ENCODE measurements around the gene ZNF532. TPM values are rescaled to one million over a fixed set of nuclear protein-coding genes. Genes with fewer than 3 reads are reported as not detected.

ZNF532 gene
- total RNA-seq, 1 donor = 42.6 TPM

DNA sequence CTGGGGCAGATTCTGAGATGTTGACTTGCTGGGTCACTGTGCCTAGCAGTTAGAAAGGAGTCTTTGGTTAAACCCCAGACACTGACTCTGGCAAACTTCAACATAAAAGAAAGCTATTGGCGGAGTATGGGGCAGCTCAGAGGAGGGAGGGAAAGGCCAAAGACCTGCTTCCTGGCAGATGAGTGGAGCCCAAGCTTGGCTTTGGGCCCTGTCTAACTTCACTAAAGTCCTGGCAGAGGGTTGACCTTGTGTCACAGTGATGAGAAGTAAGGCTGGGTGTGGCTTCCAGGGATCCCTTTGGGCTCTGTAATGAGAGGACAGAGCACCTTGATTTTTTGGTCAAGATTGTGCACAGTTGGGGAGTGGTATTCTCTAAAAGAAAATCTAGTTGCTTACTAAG lies 145.2 kb downstream of the ZNF532 start:
- TF ChIP-seq, protein P1, sequence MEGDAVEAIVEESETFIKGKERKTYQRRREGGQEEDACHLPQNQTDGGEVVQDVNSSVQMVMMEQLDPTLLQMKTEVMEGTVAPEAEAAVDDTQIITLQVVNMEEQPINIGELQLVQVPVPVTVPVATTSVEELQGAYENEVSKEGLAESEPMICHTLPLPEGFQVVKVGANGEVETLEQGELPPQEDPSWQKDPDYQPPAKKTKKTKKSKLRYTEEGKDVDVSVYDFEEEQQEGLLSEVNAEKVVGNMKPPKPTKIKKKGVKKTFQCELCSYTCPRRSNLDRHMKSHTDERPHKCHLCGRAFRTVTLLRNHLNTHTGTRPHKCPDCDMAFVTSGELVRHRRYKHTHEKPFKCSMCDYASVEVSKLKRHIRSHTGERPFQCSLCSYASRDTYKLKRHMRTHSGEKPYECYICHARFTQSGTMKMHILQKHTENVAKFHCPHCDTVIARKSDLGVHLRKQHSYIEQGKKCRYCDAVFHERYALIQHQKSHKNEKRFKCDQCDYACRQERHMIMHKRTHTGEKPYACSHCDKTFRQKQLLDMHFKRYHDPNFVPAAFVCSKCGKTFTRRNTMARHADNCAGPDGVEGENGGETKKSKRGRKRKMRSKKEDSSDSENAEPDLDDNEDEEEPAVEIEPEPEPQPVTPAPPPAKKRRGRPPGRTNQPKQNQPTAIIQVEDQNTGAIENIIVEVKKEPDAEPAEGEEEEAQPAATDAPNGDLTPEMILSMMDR (IDR thresholded peaks at IDR 0.05; ENCODE audit: insufficient read depth, low read length) = no peak
- DNase-seq (ENCODE audit: low read depth) = no peak
- no peak overlapping the region for H3K4me3 ChIP-seq (ENCODE audit: low read depth, low read length)

DNA sequence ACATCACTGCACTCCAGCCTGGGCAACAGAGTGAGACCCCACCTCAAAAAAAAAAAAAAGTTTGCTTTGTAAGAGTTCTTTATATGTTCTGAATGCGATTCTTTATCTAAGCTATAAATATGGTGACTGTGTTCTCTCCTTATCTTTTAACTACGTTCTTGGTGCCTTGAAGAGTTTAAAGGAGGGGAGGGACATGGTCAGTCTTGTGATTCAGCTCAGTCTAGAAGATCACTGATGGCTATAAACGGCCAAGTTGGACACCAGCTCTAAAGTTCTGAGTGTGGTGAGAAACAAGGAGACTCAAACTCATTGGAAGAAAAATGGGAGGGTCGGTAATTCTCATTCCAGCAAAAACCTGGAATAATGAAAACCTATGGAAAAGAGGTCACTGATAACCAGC lies 146.6 kb downstream of the ZNF532 start:
- H3K4me3 ChIP-seq (ENCODE audit: low read depth, low read length) = no peak overlapping the region
- TF ChIP-seq, protein P1 (IDR thresholded peaks at IDR 0.05; ENCODE audit: insufficient read depth, low read length) = no peak
- DNase-seq (ENCODE audit: low read depth) = no peak

DNA sequence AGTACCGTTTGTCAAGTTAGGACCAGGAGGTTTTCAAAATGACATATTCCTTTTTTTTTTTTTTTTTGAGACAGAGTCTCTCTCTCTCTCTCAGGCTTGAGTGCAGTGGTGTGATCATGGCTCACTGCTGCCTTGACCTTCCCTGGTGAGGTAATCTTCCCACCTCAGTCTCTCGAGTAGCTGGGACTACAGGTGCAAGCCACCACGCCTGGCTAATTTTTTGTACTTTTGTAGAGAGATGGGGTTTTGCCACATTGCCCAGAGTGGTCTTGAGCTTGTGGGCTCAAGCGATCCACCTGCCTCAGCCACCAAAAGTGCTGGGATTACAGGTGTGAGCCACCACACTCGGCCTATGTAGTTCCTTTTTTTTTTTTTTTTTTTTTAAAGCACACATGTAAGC lies 147.1 kb downstream of the ZNF532 start:
- TF ChIP-seq, protein P1 (IDR thresholded peaks at IDR 0.05; ENCODE audit: insufficient read depth, low read length) = no peak
- no peak overlapping the region for H3K4me3 ChIP-seq (ENCODE audit: low read depth, low read length)
- DNase-seq (ENCODE audit: low read depth) = no peak

DNA sequence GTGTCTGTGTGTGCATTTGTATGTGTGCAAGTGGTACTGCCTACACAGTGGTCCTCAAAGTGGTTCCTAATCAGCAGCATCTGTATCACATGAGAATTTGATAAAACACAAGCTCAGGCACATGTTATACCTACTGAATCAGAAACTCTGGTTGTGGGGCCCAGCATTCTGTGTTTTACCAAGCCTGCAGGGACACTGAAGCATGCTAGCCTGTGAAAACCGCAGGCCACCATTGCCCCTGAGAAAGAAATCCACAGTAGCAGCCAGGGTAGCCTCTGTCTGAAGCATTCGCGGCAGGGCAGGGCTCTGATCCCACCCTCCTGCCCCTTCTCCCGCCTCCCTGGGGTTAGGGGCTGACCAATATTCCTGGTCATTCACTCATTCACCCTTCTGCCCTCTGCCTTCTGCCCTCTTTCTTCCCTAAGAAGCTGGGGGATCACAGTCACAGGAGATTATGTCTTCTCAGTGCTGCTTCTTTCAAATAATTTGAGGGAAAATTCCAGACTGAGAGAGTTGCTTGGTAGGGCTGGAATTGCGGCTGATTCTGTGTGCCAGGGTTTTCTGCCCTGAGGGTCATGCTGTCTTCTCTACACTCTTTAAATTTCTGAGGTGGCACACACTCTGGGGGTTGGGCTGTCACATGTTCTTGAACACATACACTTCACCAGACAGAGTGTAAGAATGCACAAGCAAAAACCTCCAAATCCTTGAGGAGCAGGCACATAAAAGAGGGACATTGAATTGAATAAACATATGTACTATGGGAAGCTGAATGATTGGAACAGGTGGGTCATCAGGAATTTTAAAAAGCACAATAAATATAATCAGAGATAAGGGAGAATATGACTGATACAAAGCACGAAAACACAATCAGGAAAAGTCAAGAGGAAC lies 148.4 kb downstream of the ZNF532 start:
- TF ChIP-seq, protein P1 (IDR thresholded peaks at IDR 0.05; ENCODE audit: insufficient read depth, low read length) = no peak
- DNase-seq (ENCODE audit: low read depth) = no peak
- no peak overlapping the region for H3K4me3 ChIP-seq (ENCODE audit: low read depth, low read length)

DNA sequence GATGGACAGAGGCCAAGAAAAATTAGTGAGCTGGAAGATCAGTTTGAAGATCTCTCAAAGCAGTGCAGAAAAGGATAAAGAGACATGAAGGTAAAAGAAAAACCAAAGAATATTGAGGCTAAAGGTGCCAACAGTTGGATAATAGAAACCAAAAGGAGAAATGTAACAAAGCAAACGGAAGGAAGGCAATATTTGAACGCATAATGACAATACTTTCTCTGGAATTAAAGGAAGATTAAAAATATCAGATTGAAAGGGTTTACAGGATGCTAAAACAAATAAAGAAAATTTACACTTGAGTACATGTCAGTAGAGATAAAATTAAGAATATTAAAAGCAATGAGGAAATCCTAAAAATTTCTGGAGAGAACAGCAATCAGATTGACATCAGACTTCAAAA lies 149.1 kb downstream of the ZNF532 start:
- no peak for DNase-seq (ENCODE audit: low read depth)
- H3K4me3 ChIP-seq (ENCODE audit: low read depth, low read length) = no peak overlapping the region
- TF ChIP-seq, protein P1 (IDR thresholded peaks at IDR 0.05; ENCODE audit: insufficient read depth, low read length) = no peak

DNA sequence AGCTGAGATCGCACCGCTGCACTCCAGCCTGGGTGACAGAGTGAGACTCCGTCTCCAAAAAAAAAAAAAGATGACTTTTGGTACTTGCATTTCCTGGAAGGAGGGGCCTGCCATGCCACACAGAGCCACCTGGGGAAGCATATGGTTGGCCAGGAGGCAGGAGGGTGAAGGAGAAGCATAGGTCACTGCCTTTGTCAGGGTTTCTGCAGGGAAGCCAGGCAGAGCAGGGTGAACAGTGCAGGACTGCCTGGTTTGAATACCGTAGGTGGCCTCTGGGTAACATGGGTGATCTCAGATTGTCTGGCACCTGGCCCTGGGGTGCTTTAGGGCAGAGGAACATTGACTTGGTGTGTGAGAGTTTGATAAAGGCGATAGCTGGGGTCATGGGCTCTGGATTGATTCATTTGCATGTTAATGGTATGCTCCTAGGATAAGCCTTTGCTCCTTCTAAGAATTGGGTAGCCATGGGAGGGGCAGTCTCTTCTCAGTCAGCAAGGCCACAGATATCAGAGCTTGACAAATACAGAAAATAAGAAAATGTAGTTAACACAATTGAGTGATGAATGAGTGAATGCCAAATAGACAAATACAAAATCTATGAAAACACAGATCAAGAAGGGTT lies 151.0 kb downstream of the ZNF532 start:
- TF ChIP-seq, protein P1 (IDR thresholded peaks at IDR 0.05; ENCODE audit: insufficient read depth, low read length) = no peak
- H3K4me3 ChIP-seq (ENCODE audit: low read depth, low read length) = no peak overlapping the region
- no peak for DNase-seq (ENCODE audit: low read depth)
